K562 (cell line): Measurements from ENCODE around the gene MYOZ1.

Experiments
- ELF1 ChIP-seq: fragments of 200-800 bp; sonication (Bioruptor generic); IDR thresholded peaks from 2 replicates; pipeline ENCODE4 v1.6.1; 2016; ENCODE audit warnings: missing genetic modification characterization, missing compliant biosample characterization
- FOXP1 ChIP-seq: sonication (generic); formaldehyde crosslinking; IDR thresholded peaks from 2 replicates; pipeline ENCODE4 v1.8.0; 2022; ENCODE audit warnings: mild to moderate bottlenecking, missing genetic modification reagents
- GABPB1 ChIP-seq: sonication (generic); formaldehyde crosslinking; IDR thresholded peaks from 2 replicates; pipeline ENCODE4 v1.8.0; 2022; ENCODE audit warnings: mild to moderate bottlenecking, missing genetic modification reagents
- TCF7 ChIP-seq: sonication (generic); IDR thresholded peaks from 2 replicates; pipeline ENCODE4 v1.6.1; 2016; ENCODE audit warnings: antibody characterized with exemption, borderline replicate concordance
- TF ChIP-seq, protein P1 (sequence below), 3 experiments: IDR thresholded peaks in 2 of 3; conservative IDR thresholded peaks in 1 of 3; 2 replicates each; pipeline ENCODE4 v1.5.1; 2011 to 2012; ENCODE audit warnings: low read length in 3 of 3, mild to moderate bottlenecking in 3 of 3, control low read depth in 2 of 3, improper control_type of control experiment in 1 of 3, inconsistent platforms in 1 of 3, low read depth in 1 of 3, mixed read lengths in 1 of 3, moderate library complexity in 1 of 3; ENCODE audit not compliant: insufficient read depth in 2 of 3
- TF ChIP-seq, protein P2 (sequence below): sonication (generic); formaldehyde crosslinking; IDR thresholded peaks from 2 replicates; pipeline ENCODE4 v1.8.1; 2022; ENCODE audit warnings: missing genetic modification reagents

- no peak for TF ChIP-seq GABPB1
- no peak for TF ChIP-seq FOXP1
- TF ChIP-seq, protein P1, sequence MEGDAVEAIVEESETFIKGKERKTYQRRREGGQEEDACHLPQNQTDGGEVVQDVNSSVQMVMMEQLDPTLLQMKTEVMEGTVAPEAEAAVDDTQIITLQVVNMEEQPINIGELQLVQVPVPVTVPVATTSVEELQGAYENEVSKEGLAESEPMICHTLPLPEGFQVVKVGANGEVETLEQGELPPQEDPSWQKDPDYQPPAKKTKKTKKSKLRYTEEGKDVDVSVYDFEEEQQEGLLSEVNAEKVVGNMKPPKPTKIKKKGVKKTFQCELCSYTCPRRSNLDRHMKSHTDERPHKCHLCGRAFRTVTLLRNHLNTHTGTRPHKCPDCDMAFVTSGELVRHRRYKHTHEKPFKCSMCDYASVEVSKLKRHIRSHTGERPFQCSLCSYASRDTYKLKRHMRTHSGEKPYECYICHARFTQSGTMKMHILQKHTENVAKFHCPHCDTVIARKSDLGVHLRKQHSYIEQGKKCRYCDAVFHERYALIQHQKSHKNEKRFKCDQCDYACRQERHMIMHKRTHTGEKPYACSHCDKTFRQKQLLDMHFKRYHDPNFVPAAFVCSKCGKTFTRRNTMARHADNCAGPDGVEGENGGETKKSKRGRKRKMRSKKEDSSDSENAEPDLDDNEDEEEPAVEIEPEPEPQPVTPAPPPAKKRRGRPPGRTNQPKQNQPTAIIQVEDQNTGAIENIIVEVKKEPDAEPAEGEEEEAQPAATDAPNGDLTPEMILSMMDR (IDR thresholded peaks at IDR 0.05 in 2 of 3, conservative IDR thresholded peaks at IDR 0.05 in 1 of 3; ENCODE audit: insufficient read depth in 2 of 3, low read depth in 1 of 3, low read length in 3 of 3), result no peak
- no peak for TF ChIP-seq TCF7
- TF ChIP-seq, protein P2, sequence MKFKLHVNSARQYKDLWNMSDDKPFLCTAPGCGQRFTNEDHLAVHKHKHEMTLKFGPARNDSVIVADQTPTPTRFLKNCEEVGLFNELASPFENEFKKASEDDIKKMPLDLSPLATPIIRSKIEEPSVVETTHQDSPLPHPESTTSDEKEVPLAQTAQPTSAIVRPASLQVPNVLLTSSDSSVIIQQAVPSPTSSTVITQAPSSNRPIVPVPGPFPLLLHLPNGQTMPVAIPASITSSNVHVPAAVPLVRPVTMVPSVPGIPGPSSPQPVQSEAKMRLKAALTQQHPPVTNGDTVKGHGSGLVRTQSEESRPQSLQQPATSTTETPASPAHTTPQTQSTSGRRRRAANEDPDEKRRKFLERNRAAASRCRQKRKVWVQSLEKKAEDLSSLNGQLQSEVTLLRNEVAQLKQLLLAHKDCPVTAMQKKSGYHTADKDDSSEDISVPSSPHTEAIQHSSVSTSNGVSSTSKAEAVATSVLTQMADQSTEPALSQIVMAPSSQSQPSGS (CRISPR knock-in tag), result no peak
- TF ChIP-seq ELF1 (tag), result no peak
Observed at GRCh38 chr10:73593110-73593509, 48.2 kb downstream of the MYOZ1 start.
